CD1c-positive myeloid dendritic cell (primary cell): ENCODE results near the gene CCR8.
A peak's percentile ranks its signal among the peaks of the same experiment; 100 is the strongest.
"Not testable (repeated sequence)": the region's sequence is repeated elsewhere in the genome, so short reads cannot be mapped to it uniquely, and the experiment has no call there.

Experiments used
- DNase-seq: peaks from one replicate; pipeline ENCODE4 v3.0.0-alpha.2; 2016; ENCODE audit errors: extremely low spot score

Gene CCR8

GRCh38 chr3:39315420-39315819 is 14.1 kb upstream of the CCR8 start:
- DNase-seq: no peak

DNA sequence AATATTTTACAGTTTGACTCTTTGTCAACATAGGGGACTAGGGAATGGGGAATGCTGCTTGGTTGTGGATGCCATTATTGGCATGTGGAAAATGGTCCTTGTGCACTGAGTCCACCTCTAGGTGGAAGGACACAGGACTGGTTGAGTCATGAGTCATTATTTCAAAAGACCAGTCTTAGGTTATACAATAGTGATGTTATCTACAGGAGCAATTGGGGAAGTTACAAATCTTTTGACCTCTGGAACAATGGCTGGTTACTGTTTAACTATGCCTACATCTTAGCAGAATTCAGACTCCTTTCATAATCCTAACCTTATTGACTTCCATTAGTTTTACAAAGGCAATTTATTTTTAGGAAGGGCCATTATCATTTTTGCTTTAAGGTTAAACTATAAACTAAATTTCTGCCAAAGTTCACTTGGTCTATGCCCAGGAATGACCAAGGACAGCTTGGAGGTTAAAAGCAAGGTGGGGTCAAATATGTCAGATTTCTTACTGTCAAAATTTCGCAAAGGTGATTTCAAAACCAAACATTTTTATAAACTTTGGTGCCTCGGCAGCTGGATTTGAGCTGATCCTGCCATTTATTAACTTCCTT is 11.8 kb upstream of the CCR8 start:
- peak; percentile 44 for DNase-seq

- no peak for DNase-seq
Measured at GRCh38 chr3:39318301-39318700, 11.2 kb upstream of the CCR8 start.

DNA sequence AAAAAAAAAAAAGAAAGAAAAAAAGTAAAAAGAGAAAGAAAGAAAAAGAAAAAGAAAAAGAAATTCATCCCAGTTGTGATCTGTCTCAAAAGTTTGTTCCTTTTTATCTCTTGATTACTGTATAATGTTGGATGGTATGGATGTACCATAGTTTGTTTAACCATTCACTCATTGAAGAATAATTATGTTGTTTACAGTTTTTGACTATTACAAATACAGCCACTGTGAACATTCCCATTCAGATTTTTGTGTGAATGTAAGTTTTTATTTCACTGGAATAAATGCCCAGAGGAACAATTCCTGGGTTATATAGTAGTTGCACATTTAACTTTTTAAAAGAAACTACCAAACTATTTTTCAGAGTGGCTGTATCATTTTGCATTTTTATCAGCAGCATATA is 10.3 kb upstream of the CCR8 start:
- DNase-seq: no peak

DNA sequence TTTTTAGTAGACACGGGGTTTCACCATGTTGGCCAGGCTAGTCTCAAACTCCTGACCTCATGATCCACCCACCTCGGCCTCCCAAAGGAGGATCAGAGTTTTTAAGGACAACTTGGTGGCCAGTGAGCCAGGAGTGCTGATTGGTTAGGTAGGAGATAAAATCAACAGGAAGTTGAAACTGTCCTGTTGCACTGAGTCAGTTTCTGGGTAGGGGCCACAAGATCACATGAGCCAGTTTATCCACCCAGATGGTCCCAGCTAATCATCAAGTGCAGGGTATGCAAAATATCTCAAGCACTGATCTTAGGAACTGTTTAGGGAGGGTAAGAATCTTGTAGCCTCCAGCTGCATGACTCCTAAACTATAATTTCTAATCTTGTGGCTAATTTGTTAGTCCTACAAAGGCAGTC is 7.9 kb upstream of the CCR8 start:
- not testable (repeated sequence) for DNase-seq

DNA sequence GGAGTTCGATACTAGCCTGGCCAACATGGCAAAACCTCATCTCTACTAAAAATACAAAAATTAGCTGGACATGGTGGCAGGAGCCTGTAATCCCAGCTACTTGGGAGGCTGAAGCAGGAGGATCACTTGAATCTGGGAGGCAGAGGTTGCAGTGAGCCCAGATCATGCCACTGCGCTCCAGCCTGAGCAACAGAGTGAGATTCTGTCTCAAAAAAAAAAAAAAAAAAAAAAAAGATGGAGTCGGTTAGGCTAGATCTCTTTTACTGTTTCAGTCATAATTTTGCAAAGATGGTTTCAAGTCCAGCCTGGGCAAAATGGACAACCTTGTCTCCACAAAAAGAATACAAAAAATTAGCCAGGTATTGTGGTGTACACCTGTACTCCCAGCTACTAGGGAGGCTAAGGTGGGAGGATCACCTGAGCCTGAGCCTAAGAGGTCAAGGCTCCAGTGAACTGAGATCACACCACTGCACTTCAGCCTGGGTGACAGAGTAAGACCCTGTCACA is 7.2 kb upstream of the CCR8 start:
- DNase-seq: not testable (repeated sequence)

GRCh38 chr3:39322936-39323335 is 6.6 kb upstream of the CCR8 start:
- DNase-seq: no peak

DNA sequence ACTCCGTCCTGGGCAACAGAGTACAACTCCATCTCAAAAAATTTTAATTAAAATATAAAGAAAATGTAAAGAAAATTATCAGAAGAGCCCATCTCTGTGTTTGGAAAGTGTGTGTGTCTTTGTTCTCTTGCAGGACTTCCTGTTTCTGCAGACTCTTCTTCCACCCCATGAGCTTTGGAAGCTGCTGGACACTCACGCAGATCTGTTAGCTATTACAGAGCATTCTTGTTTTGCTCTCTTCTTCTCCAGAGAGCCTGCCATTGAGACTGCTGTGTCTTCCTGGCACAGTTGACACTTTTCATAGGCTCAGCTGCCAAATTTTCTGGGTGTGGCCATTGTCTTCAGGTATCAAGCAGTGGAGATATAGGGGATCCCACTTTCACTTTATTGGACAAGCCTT is 6.0 kb upstream of the CCR8 start:
- DNase-seq: no peak

- no peak for DNase-seq
Measured at GRCh38 chr3:39325236-39325635, 4.3 kb upstream of the CCR8 start.

- DNase-seq: no peak
Measured at GRCh38 chr3:39327053-39327745, 2.3 kb upstream of the CCR8 start.

DNA sequence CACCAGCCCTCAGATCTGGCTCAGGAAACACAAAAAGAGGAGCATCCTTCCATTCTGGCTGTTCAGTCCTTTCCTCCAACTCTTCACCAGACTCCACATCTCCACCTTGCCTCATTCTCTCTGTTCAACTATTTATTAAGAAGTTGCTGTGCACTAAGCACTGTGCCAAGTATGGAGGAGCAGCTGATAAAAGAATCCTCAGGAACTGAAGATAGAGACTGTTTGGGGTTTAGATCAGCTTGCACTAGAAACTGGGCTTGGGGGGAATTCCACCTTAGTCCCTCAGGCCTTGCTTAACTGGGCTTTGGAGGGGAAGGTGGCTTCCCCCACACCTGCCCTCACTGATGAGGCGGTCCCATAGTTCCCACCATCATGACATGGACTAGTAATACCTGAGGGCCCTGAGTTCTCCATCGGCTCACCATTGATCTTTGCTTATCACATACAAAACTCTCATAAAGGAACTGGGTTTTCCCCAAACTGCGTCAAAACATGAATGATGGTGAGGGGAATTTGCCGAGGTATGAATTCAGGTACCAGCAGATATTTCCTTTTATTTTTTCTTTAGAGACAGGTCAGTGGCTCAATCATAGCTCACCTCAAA is 1.7 kb upstream of the CCR8 start:
- no peak for DNase-seq

DNA sequence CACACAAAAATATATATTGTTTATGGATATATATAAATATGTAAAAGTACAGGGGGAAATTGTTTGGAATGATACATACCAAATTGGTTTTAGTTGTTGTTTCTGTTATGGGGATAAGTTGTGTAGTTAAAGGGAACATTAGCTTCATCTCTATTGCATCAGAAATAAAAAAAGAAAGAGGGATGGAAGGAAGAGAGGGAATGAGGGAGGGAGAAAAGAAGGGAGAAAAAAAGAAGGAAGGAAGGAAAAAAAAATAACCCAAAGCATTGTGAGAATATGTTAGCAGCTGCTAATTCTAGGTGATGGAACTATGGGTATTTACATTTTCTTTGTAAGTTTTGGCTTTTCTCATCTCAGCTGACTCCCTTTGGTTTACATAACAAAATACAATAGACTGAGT is 1.3 kb downstream of the CCR8 start:
- no peak for DNase-seq

GRCh38 chr3:39332525-39332924 is 3.0 kb downstream of the CCR8 start:
- DNase-seq: no peak

DNA sequence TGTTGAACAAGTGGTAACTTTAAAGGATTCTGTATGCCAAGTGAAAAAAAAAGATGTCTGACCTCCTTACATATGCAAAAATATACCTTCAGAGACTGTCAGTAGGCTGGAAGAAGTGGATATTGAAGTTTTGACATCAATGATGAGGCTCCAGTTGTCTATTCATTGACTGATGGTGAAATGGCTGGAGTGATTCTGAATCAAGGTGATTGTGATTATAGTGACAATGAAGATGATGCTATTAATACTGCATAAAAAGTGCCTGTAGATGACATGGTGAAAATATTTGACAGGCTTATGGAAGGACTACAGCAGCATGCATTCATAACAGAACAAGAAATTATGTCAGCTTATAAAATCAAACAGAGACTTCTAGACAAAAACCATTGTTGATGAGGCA is 4.1 kb downstream of the CCR8 start:
- DNase-seq: no peak

DNA sequence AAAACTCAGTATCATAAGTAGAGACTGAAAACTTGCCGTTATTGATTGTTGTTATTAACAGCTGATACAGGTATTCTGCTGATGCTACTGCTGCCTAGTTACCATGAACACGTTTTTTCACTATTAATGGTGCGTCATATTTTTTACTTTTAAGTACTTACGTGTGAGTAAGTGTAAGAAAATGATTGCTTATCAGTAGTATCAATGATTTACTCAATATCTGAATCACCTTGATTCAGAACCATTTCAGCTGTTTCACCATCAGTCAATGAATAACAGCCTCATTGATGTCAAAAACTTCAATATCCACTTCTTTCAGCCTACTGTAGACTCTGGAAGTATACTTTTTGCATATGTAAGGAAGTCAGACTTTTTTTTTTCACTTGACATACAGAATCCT is 4.7 kb downstream of the CCR8 start:
- no peak for DNase-seq

GRCh38 chr3:39338201-39338600 is 8.7 kb downstream of the CCR8 start:
- DNase-seq: no peak

- DNase-seq: no peak
Measured at GRCh38 chr3:39339086-39339485, 9.6 kb downstream of the CCR8 start.

- DNase-seq: no peak
Measured at GRCh38 chr3:39343076-39343717, 13.7 kb downstream of the CCR8 start.

DNA sequence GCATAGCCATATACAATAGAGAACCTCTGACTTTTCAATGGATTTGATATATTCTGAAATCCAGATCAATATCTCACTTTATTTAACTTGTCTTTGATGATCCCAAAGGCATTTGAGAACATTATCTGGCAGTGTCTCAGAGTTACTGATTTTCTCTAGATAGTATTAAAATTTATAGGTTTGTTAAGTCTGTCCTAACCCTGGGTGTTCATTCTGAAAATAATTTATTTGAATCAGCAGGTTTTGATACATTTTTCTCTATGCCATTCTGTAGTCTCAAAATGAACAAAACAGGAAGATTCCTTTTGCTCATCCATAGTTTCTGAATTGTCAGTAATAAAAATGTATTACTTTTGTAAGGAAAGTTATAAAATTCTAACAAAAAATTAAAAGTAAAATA is 14.3 kb downstream of the CCR8 start:
- no peak for DNase-seq

- DNase-seq: no peak
Measured at GRCh38 chr3:39344746-39345344, 15.3 kb downstream of the CCR8 start.

- no peak for DNase-seq
Measured at GRCh38 chr3:39346785-39347585, 17.5 kb downstream of the CCR8 start.

GRCh38 chr3:39347586-39347876 is 18.0 kb downstream of the CCR8 start:
- DNase-seq: no peak
